T-helper 22 cell (primary cell): Measurements from ENCODE around the gene SPINT2.

Experiments
- DNase-seq: peaks from one replicate; pipeline ENCODE4 v3.0.0-alpha.2; 2020; ENCODE audit warnings: low read depth

Gene SPINT2

DNA sequence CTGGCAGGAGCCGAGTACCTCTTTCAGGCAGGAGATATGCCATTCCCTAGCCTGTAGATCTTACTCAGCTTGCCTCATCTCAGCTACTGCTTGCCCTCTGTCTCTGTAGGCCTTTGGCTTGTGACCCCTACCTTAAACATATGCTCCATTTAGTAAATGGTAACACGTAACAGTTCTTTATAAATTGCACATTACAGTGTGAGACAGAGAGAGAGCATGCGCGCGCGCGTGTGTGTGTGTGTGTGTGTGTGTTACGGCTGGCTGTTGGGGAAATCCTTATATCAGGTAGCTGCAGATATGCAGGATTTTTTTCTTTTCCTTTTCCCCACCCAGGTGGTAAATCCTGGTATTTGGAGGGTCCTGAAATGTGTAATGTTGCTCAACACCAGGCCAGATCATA lies 4.2 kb downstream of the SPINT2 start:
- DNase-seq, result no peak

DNA sequence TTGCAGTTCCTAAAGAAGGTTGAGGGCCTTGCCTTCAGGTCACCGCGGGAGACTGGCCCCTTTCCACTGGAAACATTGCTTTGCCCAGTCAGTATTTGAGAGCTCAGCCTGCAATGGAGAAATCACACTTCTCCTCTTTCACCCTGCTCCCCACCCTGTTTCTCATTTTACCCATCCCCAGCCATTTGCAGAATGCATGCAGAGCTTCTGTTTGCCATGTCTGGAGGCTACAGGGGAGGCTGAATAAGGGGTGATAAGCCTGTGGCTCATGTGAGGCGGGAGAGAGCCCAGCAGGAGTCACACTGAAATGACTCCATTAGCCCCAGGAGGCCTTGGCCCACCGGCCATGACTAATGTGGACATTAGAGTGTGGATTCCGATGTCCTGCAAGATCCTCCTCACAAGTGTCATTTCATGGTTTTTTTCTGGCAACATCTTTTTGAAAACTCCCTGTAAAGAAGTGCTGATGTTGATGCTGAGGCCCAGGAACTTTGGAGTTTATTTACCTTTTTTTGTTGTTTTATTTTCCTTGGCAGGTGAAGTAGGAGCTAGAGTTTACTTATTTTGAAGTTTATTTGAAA lies 6.3 kb downstream of the SPINT2 start:
- DNase-seq, result no peak

DNA sequence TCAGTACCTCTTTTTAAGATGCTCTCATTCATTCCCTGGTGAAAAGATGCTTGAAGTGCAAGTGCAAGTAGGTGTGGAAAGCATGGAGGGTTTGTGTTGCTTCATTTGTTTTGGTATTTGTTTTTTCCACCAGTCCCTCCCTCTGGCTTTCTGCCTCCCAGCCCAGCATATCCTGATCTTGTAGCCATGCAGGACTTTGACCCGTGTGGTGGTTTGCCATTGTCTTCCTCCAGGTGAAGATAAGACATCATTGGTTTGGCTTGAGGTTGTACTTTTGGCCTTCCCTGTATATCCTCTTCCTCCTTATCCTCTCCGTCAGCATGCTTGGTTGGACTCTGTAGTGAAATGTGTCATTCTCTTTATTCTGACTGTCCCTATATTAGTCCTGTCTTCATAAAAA lies 9.1 kb downstream of the SPINT2 start:
- DNase-seq, result no peak

DNA sequence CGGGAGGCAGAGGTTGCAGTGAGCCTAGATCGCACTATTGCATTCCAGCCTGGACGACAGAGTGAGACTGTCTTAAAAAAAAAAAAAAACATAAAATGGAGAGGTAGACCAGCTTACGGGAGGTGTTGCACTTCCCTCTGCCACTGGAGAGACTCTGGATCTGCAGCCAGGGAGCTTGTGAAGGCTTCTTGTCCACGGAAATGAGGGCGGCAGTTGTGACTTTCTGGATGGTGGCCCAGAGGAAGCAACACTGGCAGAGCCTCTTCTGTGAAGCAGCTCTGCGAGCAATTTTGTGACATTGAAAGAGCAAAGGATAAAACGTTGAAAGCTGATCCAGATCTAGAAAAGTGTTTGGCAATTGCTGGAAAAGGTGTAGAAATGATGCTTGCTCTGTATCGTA lies 10.4 kb downstream of the SPINT2 start:
- no peak for DNase-seq

DNA sequence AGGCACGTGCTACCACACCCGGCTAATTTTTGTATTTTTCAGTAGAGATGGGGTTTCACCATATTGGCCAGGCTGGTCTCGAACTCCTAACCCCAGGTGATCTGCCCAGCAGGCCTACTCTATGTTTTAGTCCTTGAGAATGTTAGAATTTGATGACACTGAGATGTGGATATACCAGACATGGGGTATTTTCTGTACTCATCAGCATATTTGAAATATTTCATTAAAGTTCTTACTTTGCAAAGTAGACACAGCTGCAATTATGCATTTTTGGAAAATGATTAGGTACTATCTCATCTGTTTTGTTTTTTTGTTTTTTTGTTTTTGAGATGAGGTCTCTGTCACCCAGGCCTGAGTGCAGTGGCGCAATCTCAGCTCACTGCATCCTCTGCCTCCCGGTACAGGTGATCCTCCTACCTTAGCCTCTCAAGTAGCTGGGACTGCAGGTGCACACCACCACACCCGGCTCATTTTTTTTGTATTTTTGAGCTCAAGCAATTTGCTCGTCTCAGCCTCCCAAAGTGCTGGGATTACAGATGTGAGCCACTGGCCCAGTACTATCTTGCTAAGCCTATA lies 12.7 kb downstream of the SPINT2 start:
- DNase-seq, result no peak

DNA sequence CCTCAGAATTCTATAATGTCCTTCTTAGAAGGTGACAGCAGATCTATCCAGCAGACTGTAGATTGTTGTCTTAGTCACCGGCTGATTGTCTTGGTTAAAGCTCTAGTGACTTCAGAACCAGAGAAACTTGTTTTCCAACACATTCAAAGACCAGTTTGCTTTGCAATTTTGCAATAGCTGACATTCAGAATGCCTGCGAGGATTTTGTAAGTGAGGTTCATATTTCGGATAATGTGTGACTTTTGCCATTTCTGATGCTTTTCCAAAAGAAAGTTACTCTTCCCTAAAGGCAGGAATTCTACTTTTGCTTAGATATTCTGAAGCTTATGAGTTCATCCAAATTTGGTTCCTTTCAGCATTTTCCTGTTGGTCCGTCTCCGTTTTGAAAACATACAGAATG lies 13.2 kb downstream of the SPINT2 start:
- no peak for DNase-seq

DNA sequence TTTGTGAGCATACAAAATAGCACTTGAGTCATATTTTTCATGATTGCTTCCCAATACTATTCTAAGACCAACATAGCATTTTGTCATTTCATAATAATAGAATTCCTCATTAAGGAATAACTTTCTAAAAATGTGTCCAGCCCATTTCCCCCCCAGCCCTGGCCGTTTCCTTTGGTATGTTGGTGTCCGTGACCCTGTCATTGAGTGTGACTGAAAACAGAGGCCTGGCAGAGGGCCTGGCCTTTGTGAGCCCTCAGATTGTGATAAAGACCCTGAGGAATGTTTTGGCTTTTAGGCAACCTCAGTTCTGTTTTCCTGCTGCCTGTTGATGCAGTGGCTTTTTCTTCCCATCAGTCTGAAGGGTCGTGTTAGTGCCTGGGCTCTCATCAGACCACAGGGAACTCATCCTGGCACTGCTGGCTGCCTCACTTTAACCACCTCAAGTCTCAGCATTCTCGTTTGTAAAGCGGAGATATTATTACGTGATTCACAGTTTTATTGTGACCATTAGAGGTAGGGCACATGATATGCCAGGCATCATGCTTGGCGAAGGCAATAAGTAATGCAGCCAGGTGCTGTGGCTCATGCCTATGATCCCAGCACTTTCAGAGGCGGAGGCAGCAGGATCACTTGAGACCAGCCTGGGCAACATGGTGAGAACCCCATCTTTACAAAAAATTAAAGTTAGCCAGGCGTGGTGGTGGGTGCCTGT lies 13.8 kb downstream of the SPINT2 start:
- no peak for DNase-seq

DNA sequence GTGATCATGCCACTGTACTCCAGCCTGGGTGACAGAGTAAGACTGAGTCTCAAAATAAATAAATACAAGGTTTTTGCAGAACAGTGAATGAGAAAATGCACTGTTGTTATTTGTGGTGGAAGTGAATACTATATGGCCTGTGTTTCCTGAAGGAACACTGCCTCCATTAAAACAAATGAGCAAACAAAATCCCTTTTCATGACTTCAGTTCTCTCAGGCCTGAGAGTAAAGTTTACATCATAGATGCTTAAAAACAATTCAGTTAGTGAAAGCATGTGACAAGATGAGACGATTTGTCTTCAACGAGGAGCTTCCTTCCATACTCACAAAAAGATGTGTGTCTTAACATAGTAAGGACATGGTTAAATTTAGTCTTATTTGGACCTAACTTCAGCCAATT lies 14.4 kb downstream of the SPINT2 start:
- no peak for DNase-seq

DNA sequence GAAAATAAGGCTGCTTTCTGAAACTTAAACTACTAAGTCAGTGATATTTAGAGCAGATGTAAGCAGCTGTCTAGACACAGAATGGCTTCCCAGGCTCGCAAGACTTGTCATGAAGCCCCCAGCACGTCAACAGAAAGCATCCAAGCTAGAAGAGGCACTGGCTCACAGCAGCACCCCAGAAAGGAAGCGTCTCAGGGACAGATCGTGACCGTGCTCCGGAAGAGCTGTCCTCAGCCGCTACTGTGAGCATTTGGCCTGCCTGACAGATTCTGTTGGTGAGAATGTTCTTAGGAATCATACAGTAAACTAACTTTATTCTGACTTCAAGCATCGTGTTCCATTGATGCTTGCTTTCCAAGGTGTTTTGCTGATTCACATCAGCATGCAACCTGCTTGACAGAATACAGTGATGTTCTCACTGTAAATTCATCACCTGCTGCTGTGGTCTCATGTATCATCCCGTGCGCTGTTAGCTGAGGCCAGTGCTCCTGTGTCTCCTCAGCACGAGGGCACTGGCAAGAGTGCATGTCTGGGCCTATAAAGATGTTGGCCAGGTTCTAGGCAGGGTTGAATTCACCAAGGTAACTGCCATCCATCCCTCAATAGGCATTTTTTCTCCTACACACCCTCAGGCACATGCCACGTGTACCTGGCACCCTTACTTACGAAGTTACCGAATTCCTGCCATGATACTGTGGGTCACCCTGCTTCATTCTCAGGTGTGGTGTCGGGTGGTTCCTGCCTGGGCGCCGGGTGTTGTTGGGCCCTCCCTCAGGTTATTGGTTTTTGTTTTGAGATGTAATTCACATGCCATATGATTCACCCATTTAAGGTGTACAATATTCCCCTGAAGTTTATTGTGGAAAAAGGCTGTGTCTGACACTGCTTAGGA lies 15.9 kb downstream of the SPINT2 start:
- DNase-seq, result no peak

DNA sequence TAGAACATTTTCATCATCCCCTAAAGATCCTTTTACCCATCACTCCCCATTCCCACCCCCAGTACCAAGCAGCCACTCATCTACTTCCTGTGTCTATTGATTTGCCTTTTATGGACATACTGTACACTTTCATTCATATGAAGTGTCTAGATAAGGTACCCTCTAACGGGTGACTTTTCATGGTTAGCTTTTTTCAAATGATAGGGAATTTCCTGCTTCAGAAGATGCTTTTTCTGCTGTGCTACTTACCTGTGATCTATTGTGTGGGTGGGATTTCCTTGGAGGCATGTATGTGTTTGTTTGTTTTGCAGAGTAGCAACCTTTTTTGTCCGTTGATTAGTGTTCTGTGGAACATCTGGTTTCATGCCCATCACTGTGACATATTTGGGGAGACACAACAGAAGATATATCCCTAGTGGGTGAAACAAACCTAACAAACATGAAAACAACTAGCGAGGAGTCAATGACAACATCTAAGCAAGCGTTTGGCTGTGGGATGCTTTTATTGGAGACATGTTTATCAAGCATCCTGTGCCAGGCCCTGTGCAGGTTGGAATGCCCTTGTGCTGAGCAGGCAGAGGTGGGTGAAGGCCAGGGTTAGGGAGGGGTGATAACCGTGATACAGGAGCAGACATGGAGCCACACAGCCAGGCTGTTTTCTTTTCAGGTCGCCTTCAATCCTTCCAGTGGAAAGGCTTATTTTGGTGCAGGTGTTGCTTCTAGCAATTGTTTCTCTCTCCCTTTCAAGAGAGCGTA lies 17.6 kb downstream of the SPINT2 start:
- no peak for DNase-seq

DNA sequence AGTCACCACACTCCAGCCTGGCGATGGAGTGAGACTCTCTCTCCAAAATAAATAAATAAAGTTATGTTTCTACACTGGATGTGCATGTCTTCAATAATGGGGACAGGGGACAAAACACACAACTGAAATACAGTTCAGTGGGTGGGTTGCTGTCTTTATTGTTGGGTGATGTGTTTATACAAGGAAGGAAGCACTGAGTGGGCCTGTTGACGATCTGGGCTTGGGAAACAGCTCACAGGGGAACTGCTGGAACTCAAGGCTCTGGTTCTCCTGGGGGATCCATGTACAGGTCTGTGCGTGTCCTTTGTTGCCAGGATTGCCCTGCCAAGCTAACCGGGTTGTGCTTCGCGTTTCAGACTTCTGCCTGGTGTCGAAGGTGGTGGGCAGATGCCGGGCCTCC lies 18.9 kb downstream of the SPINT2 start:
- no peak for DNase-seq

DNA sequence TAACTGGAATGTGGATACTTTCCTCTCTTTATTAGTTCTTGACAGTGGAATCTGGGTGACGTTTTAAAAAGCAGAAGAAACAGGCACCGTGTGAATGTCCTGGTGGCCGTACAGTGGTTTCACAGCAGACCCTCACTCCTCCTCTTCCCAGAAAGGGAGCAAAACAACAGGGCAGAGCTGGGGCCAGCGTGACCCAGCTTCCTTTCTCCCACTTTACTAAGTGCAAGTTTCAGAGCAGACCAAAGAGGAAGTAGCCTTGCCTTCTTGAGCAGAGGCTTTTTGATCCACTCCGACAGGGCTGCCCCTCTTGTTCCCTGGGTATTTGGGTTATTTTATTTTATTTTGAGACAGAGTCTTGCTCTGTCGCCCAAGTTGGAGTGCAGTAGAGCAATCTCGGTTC lies 20.0 kb downstream of the SPINT2 start:
- DNase-seq, result no peak

DNA sequence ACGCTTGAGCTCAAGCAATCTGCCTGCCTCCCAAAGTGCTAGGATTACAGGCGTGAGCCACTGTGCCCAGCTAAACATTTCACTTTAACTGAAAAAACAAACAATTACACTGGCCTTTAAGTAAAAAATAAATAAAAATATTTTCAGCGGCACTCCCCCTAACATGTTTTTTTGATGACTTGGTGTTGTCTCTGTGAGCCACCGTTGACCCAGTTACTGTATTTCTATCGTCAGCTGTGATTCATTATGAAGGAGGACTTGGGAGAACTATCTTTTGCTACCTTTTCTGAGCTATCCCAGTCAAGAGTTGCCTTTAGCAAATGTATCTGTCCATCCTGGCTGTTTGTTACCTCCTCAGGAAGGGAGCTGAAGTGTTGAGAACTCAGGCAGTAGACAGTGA lies 21.2 kb downstream of the SPINT2 start:
- no peak for DNase-seq

DNA sequence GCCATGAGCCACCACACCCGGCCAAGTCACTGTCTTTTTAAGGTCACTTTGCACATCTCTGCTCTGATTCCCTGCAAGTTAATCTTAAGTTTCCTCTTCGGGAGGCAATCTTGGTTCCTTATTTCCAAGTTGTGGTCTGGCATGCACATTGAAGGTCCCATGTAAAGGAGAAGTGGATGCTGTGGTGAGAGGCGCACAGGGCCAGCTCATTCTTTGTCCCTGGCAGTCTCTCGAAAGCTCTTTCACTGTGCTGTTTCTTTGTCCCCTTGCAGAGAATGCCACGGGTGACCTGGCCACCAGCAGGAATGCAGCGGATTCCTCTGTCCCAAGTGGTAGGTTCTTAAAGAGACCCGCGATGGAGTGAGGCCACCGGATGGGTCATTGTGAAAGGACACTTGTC lies 23.2 kb downstream of the SPINT2 start:
- DNase-seq, result no peak

DNA sequence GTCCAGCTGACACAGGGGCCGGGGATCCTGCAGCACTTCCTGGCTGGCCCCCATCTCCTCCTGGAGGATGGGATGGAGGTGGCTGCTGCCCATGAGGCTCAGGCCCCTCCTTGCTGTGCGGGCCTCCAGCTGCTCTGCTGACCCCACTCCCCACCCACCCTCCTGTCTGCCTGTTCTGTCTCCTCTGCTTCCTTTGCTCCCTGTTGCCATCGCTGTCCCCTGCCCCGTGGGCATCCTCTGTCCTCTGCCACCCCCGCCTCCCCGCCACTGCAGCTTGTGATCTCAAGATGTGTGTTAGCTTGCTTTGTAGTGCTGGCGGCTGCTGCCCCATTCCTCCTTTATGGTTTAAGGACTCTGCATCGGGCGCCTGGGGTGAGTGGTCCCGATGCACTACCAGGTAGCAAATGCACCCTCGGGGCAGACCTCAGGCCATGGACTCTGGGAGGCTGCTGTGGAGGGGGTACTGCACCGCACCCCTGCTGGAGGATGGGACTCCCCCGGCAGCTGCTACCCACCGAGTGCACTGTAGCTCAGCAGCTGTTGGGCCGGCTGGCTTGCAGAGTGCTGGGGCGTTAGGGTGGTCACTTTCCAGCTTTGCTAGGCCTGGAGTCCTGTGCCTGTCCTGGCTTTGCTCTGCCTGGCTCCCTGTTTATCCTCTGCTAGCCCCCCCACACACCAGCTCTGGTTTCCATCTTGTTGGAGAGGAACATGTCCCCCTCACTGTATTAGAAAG lies 23.9 kb downstream of the SPINT2 start:
- DNase-seq, result no peak

DNA sequence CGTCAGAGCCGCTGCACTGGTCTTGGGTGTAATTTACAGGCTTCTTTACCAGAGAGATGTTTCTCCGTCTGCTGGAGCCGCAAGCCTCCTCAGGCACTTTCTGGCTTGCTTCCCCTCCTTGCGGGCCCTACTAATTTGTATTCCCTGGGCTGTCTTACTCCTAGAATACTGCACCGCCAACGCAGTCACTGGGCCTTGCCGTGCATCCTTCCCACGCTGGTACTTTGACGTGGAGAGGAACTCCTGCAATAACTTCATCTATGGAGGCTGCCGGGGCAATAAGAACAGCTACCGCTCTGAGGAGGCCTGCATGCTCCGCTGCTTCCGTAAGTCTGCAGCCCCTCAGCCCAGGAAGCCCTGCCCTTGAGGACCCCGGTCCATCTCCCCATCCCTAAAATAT lies 25.6 kb downstream of the SPINT2 start:
- DNase-seq, result no peak

DNA sequence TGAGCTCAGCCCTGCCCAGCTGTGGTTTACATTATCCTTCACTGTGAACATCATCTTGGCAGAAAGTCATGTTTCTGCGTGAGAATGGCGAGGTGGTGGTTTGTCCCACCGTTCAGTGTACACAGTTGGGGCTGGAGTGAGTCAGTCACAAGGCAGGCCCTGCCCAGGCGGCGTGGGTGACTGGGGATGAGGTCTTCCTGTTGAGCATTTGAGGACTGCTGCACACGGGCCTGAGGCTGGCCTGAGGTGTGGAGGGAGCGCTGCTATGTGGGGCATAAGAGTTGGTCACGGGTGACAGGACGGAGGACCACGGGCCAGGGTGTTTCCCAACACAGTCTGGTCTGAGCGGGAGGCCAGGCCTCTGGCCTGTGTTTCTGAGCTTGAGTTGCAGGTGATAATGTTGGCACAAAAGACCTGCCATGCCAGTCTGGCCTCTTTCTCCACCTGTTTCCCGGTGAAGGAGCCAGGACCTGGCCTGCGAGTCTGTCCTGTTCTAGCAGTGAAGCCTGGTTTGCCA lies 26.3 kb downstream of the SPINT2 start:
- DNase-seq, result no peak

DNA sequence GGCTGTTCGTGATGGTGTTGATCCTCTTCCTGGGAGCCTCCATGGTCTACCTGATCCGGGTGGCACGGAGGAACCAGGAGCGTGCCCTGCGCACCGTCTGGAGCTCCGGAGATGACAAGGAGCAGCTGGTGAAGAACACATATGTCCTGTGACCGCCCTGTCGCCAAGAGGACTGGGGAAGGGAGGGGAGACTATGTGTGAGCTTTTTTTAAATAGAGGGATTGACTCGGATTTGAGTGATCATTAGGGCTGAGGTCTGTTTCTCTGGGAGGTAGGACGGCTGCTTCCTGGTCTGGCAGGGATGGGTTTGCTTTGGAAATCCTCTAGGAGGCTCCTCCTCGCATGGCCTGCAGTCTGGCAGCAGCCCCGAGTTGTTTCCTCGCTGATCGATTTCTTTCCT lies 27.5 kb downstream of the SPINT2 start:
- DNase-seq, result no peak

DNA sequence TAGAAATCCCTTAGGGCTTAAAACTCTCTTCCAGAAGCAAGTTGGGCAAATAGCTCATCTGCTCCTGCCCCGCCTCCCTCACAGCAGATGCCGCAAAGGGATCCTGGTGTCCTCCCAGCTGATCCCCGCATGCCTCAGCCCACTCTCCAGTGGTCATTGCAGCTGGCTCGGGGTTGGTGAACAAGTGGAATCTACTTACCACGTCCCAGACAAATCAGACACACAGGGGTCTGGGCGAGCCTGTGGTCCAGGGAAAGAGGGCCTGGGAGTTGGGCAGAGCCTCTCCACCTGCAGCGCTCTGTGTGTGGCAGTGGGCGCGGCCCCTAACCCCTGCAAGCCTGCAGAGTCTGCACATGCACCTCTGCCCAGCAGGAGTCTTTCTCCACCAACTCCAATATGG lies 28.9 kb downstream of the SPINT2 start:
- DNase-seq, result no peak

DNA sequence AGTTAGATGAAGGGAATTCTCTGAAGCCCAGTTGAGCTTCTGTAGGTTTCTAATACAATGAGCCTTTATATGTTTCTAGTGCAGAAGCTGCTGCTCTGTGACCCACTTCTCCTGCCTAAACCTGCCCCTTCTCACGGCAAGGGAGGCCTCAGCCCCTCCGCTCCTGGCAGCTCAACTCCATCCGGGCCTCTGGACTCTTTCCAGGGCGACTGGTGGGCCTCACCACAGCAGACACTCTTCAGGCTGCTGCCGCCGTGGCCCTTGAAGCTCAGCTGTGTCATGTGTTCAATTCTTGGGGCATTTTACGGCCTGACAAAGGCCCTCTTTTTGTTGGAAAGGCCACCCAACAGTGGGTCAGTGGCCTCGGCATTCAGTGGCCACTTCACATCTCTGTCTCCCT lies 29.7 kb downstream of the SPINT2 start:
- no peak for DNase-seq
